Neuron (in vitro differentiated cells): ENCODE data around the gene PAQR7.

Source experiments
- H2AFZ ChIP-seq: one replicate; pipeline ENCODE4 v1.6.1; 2013; ENCODE audit warnings: low read depth, mild to moderate bottlenecking, inconsistent platforms, low read length, moderate library complexity
- H3K27me3 ChIP-seq: one replicate; pipeline ENCODE4 v1.6.1; 2013; ENCODE audit warnings: low read length; ENCODE audit not compliant: insufficient read depth
- H3K36me3 ChIP-seq: one replicate; pipeline ENCODE4 v1.6.1; 2013; ENCODE audit warnings: low read length; ENCODE audit not compliant: insufficient read depth
- H3K4me1 ChIP-seq: one replicate; pipeline ENCODE4 v1.6.1; 2013; ENCODE audit warnings: low read length; ENCODE audit not compliant: insufficient read depth
- H3K4me3 ChIP-seq: 2 replicates; pipeline ENCODE4 v1.5.1; 2013; ENCODE audit warnings: mild to moderate bottlenecking, low read length, moderate library complexity
- H3K9me3 ChIP-seq: one replicate; pipeline ENCODE4 v1.6.1; 2013; ENCODE audit warnings: low read length

PAQR7 gene

GRCh38 chr1:25864434-25864833 is 11.1 kb downstream of the PAQR7 start:
- H3K36me3 ChIP-seq: peaks cover 7% of the 10 kb centered on the region

GRCh38 chr1:25863486-25864262 is 11.8 kb downstream of the PAQR7 start:
- H3K9me3 ChIP-seq: no peaks in the 10 kb centered on the region
- H2AFZ ChIP-seq: no peak overlapping the region
- peaks cover 7% of the 10 kb centered on the region for H3K36me3 ChIP-seq
- H3K27me3 ChIP-seq: no peaks in the 10 kb centered on the region
- H3K4me3 ChIP-seq: no peak overlapping the region
- H3K4me1 ChIP-seq: peaks cover 17% of the 10 kb centered on the region

More at GRCh38 chr1:25864434-25864833, 11.1 kb downstream of the PAQR7 start:
- Histone ChIP-seq H3K27me3 (no peaks in the 10 kb centered on the region), H3K4me1 (peaks cover 14% of the 10 kb centered on the region), H2AFZ (no peak overlapping the region), H3K4me3 (no peak overlapping the region), H3K9me3 (no peaks in the 10 kb centered on the region)

- no peaks in the 10 kb centered on the region for H3K9me3 ChIP-seq
- H3K27me3 ChIP-seq: no peaks in the 10 kb centered on the region
- H2AFZ ChIP-seq: no peak overlapping the region
- H3K36me3 ChIP-seq: peaks cover 7% of the 10 kb centered on the region
- no peak overlapping the region for H3K4me3 ChIP-seq
- H3K4me1 ChIP-seq: peaks cover 20% of the 10 kb centered on the region
Observed at GRCh38 chr1:25862785-25863485, 12.6 kb downstream of the PAQR7 start.

GRCh38 chr1:25861316-25862286 is 13.9 kb downstream of the PAQR7 start:
- Histone ChIP-seq H3K9me3 (no peaks in the 10 kb centered on the region), H2AFZ (no peak overlapping the region), H3K36me3 (peaks cover 7% of the 10 kb centered on the region)

GRCh38 chr1:25858906-25859789 is 16.4 kb downstream of the PAQR7 start, which contains the start of gene AUNIP:
AUNIP (minus strand) TSS chr1:25859457; CDS start chr1:25859357, 100 bp downstream.
- no peaks in the 10 kb centered on the region for H3K27me3 ChIP-seq
- peaks cover 13% of the 10 kb centered on the region for H3K4me1 ChIP-seq
- peaks cover 7% of the 10 kb centered on the region for H3K36me3 ChIP-seq
- no peaks in the 10 kb centered on the region for H3K9me3 ChIP-seq
- peak within 1 kb of the TSS; percentile 63 for H2AFZ ChIP-seq
- peak within 1 kb of the TSS; percentile 75 for H3K4me3 ChIP-seq

More at GRCh38 chr1:25861316-25862286, 13.9 kb downstream of the PAQR7 start:
- H3K27me3 ChIP-seq: no peaks in the 10 kb centered on the region
- peaks cover 13% of the 10 kb centered on the region for H3K4me1 ChIP-seq
- H3K4me3 ChIP-seq: no peak overlapping the region

- Histone ChIP-seq H3K9me3 (no peaks in the 10 kb centered on the region), H3K27me3 (no peaks in the 10 kb centered on the region), H3K36me3 (peaks cover 7% of the 10 kb centered on the region), H3K4me3 (peak overlapping the region; percentile 75), H2AFZ (no peak overlapping the region), H3K4me1 (peaks cover 13% of the 10 kb centered on the region)
Observed at GRCh38 chr1:25858494-25858893, 17.0 kb downstream of the PAQR7 start.

- Histone ChIP-seq H3K4me1 (peaks cover 13% of the 10 kb centered on the region), H3K36me3 (no peaks in the 10 kb centered on the region), H2AFZ (no peak overlapping the region), H3K4me3 (no peak overlapping the region), H3K9me3 (no peaks in the 10 kb centered on the region), H3K27me3 (no peaks in the 10 kb centered on the region)
Observed at GRCh38 chr1:25856856-25857255, 18.7 kb downstream of the PAQR7 start.

GRCh38 chr1:25854554-25854953 is 21.0 kb downstream of the PAQR7 start:
- Histone ChIP-seq H2AFZ (no peak overlapping the region), H3K36me3 (no peaks in the 10 kb centered on the region), H3K4me1 (peaks cover 8% of the 10 kb centered on the region), H3K27me3 (no peaks in the 10 kb centered on the region), H3K4me3 (no peak overlapping the region), H3K9me3 (no peaks in the 10 kb centered on the region)

- no peaks in the 10 kb centered on the region for H3K4me1 ChIP-seq
- H3K36me3 ChIP-seq: no peaks in the 10 kb centered on the region
- H3K9me3 ChIP-seq: no peaks in the 10 kb centered on the region
- H3K27me3 ChIP-seq: no peaks in the 10 kb centered on the region
- no peak overlapping the region for H3K4me3 ChIP-seq
- no peak overlapping the region for H2AFZ ChIP-seq
Observed at GRCh38 chr1:25848531-25848930, 27.0 kb downstream of the PAQR7 start.

GRCh38 chr1:25847929-25848328 is 27.6 kb downstream of the PAQR7 start:
- H2AFZ ChIP-seq: no peak overlapping the region
- no peaks in the 10 kb centered on the region for H3K27me3 ChIP-seq
- H3K4me3 ChIP-seq: no peak overlapping the region
- no peaks in the 10 kb centered on the region for H3K9me3 ChIP-seq
- no peaks in the 10 kb centered on the region for H3K36me3 ChIP-seq
- no peaks in the 10 kb centered on the region for H3K4me1 ChIP-seq

- Histone ChIP-seq H3K4me1 (no peaks in the 10 kb centered on the region), H3K36me3 (no peaks in the 10 kb centered on the region), H3K27me3 (no peaks in the 10 kb centered on the region), H3K9me3 (no peaks in the 10 kb centered on the region), H2AFZ (no peak overlapping the region), H3K4me3 (no peak overlapping the region)
Observed at GRCh38 chr1:25845664-25846063, 29.8 kb downstream of the PAQR7 start.
